ENCODE measurements around the gene SYDE1.

SYDE1 gene

DNA sequence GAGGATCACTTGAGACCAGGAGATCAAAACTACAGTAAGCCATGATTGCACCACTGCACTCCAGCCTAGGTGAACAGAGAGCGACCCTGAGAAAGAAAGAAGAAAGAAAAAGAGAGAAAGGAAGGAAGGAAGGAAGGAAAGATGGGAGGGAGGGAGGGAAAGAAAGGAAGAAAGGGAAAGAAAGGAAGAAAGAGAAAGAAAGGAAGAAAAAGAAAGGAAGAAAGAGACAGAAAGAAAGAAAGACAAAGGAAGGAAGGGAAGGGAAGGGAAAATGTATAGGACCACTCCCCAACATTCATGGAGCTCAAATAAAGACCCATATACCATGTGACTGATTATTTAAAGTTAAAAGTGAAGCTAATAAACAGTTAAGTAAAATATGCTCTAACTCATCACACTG lies 39.9 kb downstream of the SYDE1 start:
- TF ChIP-seq, protein P1, sequence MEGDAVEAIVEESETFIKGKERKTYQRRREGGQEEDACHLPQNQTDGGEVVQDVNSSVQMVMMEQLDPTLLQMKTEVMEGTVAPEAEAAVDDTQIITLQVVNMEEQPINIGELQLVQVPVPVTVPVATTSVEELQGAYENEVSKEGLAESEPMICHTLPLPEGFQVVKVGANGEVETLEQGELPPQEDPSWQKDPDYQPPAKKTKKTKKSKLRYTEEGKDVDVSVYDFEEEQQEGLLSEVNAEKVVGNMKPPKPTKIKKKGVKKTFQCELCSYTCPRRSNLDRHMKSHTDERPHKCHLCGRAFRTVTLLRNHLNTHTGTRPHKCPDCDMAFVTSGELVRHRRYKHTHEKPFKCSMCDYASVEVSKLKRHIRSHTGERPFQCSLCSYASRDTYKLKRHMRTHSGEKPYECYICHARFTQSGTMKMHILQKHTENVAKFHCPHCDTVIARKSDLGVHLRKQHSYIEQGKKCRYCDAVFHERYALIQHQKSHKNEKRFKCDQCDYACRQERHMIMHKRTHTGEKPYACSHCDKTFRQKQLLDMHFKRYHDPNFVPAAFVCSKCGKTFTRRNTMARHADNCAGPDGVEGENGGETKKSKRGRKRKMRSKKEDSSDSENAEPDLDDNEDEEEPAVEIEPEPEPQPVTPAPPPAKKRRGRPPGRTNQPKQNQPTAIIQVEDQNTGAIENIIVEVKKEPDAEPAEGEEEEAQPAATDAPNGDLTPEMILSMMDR (IDR thresholded peaks at IDR 0.05; ENCODE audit: control extremely low read depth, extremely low read depth, low read depth, missing control alignments), result no peak
- ChIA-PET CTCF (interaction anchor here (1.0 to 2.1 kb wide), 2 partner anchors 15 to 46 kb away, joined by 3 to 11 read pairs; no protein-coding TSS in a partner anchor), POLR2A (no interaction called here)
- no peak for DNase-seq (ENCODE audit: extremely low spot score)

DNA sequence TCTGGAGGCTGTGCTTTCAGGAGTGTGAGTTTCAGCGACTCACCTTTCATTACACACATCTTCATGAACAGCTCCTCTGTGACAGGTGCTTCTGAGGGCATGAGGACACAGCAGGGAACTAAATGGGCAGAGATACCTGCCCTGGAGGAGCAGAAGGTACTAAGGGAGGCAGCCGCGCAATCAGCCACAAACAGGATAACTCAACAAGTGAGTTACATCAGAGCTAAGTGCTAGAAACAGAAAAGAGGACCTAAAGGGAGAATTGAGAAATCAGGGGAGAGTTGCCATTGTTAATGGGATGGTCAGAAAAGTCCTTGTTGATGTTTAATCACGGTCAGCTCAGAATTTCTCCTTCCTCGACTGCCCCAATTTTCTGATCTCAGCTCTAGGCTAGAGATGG lies 42.5 kb downstream of the SYDE1 start:
- DNase-seq (ENCODE audit: extremely low spot score), result no peak
- ChIA-PET POLR2A (no interaction called here), CTCF (interaction anchor here (1.0 to 4.1 kb wide), 11 partner anchors 9 to 411 kb away, joined by 3 to 47 read pairs (median 6); no protein-coding TSS in a partner anchor)
- TF ChIP-seq, protein P1 (IDR thresholded peaks at IDR 0.05; ENCODE audit: control extremely low read depth, extremely low read depth, low read depth, missing control alignments), result no peak

DNA sequence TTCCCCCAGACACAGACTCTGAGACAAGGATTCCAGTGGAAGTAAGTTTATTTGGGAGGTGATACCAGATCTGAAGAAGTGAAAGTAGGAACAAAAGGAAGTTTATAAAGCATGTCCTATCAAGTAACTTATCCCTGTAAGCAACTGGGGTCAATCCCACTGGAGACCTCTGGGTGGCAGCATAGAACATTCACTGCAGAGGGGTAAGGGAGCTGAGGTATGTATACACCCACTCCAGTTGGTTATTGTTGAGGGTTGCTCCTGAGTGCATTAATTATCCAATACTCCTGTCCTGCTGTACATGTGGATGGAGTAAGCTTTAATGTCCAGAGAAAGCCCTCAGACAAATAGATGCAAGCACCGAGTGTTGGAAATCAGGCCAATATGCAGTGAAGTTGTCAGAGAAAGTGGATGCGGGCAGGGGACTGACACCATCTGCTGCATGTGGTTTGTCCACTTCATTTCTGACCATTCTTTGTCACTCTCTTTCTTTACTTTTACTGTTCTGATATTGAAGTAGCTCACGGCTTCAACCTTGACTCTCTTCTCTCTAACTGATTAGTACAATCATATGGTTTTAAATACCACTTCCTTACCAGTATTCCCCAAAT lies 46.9 kb downstream of the SYDE1 start:
- no peak for DNase-seq (ENCODE audit: extremely low spot score)
- TF ChIP-seq, protein P1 (IDR thresholded peaks at IDR 0.05; ENCODE audit: control extremely low read depth, extremely low read depth, low read depth, missing control alignments), result peak; percentile 40
- POLR2A ChIA-PET, result no interaction called here
- CTCF ChIA-PET, result interaction anchor here (0.5 to 3.4 kb wide), 14 partner anchors 8 to 424 kb away, joined by 3 to 20 read pairs (median 3); no protein-coding TSS in a partner anchor

DNA sequence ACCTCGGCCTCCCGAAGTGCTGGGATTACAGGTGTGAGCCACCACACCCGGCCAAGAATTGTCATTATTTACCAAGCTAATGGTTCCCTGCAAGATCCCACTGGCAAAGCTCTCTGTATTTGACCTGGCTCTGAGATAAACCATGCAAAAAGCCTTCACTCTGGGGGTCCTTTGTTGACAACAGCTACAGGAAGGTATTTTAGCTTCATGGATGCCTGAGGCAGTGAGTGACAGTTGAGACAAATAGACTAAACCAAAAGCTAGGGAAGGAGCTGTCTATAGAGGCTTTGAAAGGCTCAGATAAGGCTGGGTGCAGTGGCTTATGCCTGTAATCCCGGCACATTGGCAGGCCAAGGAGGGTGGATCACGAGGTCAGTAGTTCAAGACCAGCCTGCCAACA lies 48.1 kb downstream of the SYDE1 start:
- TF ChIP-seq, protein P1 (IDR thresholded peaks at IDR 0.05; ENCODE audit: control extremely low read depth, extremely low read depth, low read depth, missing control alignments), result no peak
- DNase-seq (ENCODE audit: extremely low spot score), result no peak
- POLR2A ChIA-PET, result no interaction called here
- CTCF ChIA-PET, result interaction anchor here (0.8 to 3.4 kb wide), 4 partner anchors 10 to 396 kb away, joined by 3 to 20 read pairs (median 4); no protein-coding TSS in a partner anchor

DNA sequence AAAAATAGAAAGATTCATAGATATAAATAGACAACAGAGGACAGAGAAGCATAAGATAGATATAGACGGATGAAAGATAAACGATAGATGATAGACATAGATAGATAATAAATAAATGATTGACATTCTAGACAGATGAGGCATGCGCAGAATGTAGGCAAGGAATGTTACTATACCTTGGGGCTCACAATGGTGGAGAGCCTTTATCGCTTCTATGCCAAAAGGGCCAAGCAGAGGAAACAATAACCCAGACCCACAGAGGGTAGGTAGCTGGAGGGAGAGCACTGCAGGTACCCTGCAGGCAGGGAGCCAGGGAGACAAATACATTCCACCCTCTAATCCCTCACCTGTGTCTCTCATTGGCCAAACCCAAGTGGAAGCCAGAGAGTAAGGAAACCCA lies 49.2 kb downstream of the SYDE1 start:
- DNase-seq (ENCODE audit: extremely low spot score), result no peak
- CTCF ChIA-PET, result interaction anchor here (1.7 kb wide), 1 partner anchor 399 kb away, joined by 4 read pairs; no protein-coding TSS in a partner anchor
- POLR2A ChIA-PET, result no interaction called here
- TF ChIP-seq, protein P1 (IDR thresholded peaks at IDR 0.05; ENCODE audit: control extremely low read depth, extremely low read depth, low read depth, missing control alignments), result no peak

DNA sequence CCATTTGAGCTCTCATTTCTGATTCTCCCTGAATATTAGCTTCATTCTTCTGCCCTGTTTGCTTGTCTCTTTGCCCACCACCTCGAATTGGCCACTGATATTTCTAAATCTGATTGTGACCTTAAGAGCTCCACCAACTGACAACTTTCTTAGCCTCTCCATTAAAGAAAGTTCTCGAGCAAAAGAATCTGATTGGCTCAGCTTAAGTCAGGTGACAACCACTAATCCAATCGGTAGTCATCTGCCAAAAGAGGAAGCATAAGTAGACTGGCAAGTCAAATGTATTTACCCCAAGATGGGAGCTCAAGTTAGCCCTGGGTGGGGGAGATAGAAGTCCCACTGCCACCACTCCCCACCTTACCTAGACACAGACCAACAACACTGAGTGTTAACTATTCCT lies 52.0 kb downstream of the SYDE1 start:
- POLR2A ChIA-PET, result no interaction called here
- TF ChIP-seq, protein P1 (IDR thresholded peaks at IDR 0.05; ENCODE audit: control extremely low read depth, extremely low read depth, low read depth, missing control alignments), result no peak
- CTCF ChIA-PET, result interaction anchor here (0.7 to 3.7 kb wide), 8 partner anchors 8 to 398 kb away, joined by 3 to 10 read pairs (median 6); no protein-coding TSS in a partner anchor
- DNase-seq (ENCODE audit: extremely low spot score), result no peak
